Measurements from ENCODE around the gene ARSD. TPM values are rescaled to one million over a fixed set of nuclear protein-coding genes. Genes with fewer than 3 reads are reported as not detected.
A peak's percentile ranks its signal among the peaks of the same experiment; 100 is the strongest.
"Not testable (repeated sequence)": the region's sequence is repeated elsewhere in the genome, so short reads cannot be mapped to it uniquely, and the experiment has no call there.

The ARSD gene
- total RNA-seq, 1 donor from 2014 or later = 10.7 TPM

DNA sequence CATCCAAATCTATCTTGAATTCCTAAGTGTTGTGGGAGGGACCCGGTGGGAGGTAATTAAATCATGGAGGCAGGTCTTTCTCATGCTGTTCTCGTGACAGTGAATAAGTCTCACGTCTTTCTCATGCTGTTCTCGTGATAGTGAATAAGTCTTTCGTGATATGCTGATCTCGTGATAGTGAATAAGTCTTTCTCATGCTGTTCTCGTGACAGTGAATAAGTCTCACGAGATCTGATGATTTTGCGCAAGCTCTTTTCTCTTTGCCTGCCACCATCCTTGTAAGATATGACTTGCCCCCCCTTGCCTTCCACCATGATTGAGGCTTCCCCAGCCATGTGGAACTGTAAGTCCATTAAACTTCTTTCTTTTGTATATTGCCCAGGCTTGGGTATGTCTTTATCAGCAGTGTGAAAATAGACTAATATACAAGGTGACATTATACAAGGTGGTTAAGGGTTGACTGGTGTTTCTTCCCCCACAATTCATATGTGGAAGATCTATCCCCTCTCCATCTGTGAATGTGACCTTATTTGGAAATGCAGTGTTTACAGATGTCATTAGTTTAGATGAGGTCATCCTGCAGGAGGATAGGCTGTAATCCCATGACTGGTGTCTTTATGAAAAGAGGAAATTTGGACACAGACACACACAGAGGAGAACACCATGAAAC, 27.6 kb downstream of the ARSD start:
- no peak overlapping the region for H3K4me3 ChIP-seq (ENCODE audit: low read depth, low read length)
- DNase-seq (ENCODE audit: low read depth) = no peak

DNA sequence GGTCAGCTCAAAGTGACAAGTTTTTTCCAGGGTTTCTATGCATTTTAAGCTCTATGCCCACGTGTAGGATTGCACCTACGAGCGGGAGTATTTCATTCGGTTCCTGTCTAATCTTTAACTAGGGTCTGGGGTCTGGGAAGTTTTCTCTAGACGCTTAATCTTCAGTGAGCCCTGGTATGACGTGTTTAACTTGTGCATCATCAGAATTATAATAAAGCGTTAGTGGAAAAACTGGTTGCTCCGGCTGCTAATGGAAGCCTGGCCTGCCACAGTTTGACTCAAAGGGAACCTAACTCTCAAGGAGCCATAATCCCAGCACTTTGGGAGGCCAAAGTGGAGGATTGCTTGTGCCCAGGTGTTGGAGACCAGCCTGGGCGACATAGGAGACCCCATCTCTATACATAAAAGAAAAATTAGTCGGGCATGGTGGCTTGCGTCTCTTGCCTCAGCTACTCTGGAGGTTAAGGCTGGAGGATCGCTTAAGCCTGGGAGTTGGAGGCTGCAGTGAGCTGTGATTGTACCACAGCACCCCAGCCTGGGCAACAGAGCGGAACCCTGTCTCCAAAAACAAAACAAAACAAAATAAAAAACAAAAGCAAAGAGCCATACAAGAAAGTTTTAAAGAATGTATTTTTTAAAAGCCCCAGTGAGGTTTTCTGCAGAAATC, 30.2 kb downstream of the ARSD start:
- no peak overlapping the region for H3K4me3 ChIP-seq (ENCODE audit: low read depth, low read length)
- TF ChIP-seq, protein P1, sequence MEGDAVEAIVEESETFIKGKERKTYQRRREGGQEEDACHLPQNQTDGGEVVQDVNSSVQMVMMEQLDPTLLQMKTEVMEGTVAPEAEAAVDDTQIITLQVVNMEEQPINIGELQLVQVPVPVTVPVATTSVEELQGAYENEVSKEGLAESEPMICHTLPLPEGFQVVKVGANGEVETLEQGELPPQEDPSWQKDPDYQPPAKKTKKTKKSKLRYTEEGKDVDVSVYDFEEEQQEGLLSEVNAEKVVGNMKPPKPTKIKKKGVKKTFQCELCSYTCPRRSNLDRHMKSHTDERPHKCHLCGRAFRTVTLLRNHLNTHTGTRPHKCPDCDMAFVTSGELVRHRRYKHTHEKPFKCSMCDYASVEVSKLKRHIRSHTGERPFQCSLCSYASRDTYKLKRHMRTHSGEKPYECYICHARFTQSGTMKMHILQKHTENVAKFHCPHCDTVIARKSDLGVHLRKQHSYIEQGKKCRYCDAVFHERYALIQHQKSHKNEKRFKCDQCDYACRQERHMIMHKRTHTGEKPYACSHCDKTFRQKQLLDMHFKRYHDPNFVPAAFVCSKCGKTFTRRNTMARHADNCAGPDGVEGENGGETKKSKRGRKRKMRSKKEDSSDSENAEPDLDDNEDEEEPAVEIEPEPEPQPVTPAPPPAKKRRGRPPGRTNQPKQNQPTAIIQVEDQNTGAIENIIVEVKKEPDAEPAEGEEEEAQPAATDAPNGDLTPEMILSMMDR (conservative IDR thresholded peaks at IDR 0.05; ENCODE audit: low read depth, low read length) = no peak

More for the DNA sequence above, 27.6 kb downstream of the ARSD start:
- TF ChIP-seq, protein P1 (conservative IDR thresholded peaks at IDR 0.05; ENCODE audit: low read depth, low read length) = no peak

DNA sequence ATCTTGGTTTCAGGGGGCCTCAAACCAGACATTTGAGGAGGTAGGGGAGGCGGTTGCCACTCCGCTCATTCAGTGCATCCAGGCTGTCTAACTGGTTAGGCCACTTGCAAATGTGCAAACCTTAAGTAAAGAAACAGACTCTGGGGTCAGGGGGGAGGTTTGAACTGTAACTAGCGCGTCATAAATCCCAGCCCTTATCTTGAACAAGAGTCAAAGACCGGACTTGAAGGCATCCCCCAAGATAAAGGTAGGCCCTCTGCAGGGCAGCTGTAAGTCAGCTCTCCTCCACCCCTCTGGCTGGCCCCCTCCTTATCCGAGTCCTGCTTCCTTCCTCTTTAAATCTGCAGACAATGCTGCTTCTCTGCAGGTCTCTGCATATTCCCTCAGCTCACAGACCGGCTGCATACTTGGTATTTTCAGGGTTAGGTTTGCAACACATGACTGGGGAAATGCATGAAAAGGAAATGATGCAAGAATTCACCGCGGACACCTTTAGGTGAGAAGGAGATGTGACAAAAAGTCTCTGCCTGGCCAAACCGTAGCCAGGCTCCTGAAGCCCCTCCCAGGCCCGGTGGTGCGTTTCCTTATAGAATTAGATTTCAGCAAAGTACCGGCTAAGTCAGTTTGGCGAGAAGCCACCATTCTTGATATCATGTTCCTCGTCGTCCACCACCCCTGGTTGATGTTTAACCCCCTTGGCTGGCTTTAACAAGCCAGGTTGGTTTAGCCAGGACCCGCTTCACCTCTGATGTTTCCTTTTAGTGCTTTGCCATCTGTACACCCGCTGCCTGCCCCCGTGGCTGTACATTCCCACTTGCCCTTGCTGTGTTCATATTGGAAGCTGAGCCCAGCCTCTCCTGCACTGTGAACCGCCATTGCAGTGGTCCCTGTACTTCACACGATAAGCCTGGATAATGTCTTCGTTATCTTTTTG, 31.2 kb downstream of the ARSD start:
- peak overlapping the region; percentile 27 for H3K4me3 ChIP-seq (ENCODE audit: low read depth, low read length)
- DNase-seq (ENCODE audit: low read depth) = not testable (repeated sequence)

More for the DNA sequence above, 30.2 kb downstream of the ARSD start:
- no peak for DNase-seq (ENCODE audit: low read depth)

DNA sequence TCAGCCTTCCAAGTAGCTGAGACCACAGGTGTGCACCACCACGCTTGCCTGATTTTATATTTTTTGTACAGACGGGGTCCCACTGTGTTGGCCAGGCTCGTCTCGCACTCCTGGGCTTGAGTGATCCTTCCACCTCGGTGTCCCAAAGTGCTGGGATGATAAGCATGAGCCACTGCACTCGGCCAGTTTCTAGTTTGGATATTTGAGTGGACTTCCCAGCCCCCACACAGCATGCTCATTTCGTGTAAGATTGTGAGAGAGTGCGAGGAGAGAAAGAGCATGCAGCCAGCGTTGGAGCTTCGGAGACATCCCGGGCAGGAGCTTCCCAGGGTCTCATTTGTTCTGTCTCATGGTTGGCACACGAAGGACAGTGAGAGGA, 31.8 kb downstream of the ARSD start:
- no peak overlapping the region for H3K4me3 ChIP-seq (ENCODE audit: low read depth, low read length)
- DNase-seq (ENCODE audit: low read depth) = no peak
- TF ChIP-seq, protein P1 (conservative IDR thresholded peaks at IDR 0.05; ENCODE audit: low read depth, low read length) = no peak

DNA sequence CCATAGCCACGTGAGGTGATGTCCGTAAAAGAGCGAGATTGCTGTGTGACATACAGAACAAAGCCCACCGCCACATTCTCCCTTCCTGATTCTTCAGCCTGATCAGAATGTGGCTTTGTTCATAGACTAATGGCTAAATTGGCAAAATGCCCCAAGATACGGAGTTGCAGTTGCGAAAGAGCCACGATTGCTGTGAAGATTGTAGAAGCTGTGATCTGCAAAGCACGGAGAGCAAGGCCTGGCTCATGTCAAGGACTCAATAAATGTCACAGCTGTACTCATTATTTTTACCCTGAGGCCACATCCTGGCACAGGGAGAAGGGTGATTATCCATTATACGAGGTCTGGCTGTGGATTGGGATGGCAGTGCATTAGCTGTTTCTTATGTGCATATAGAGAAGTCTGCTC, 34.2 kb downstream of the ARSD start:
- H3K4me3 ChIP-seq (ENCODE audit: low read depth, low read length) = no peak overlapping the region
- DNase-seq (ENCODE audit: low read depth) = peak; percentile 13
- TF ChIP-seq, protein P1 (conservative IDR thresholded peaks at IDR 0.05; ENCODE audit: low read depth, low read length) = no peak

DNA sequence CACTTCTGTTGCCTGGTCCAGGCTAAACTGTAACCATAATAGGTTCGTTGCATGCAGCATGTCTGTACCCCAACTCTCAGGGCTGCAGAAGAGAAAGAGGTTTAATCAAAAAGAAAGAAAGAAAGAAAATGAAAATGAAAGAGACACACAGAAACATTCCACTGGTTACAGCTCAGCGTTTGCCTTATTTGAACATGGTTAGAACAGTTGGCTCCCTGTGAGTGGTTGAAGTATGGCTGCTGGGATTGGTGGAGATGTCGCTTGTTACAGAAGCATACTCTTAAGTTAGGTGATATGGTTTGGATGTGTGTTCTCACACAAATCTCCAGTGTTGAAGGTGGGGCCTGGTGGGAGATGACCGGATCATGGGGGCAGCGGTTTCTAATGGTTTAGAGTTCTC, 36.3 kb downstream of the ARSD start:
- DNase-seq (ENCODE audit: low read depth) = no peak
- TF ChIP-seq, protein P1 (conservative IDR thresholded peaks at IDR 0.05; ENCODE audit: low read depth, low read length) = no peak
- H3K4me3 ChIP-seq (ENCODE audit: low read depth, low read length) = no peak overlapping the region

DNA sequence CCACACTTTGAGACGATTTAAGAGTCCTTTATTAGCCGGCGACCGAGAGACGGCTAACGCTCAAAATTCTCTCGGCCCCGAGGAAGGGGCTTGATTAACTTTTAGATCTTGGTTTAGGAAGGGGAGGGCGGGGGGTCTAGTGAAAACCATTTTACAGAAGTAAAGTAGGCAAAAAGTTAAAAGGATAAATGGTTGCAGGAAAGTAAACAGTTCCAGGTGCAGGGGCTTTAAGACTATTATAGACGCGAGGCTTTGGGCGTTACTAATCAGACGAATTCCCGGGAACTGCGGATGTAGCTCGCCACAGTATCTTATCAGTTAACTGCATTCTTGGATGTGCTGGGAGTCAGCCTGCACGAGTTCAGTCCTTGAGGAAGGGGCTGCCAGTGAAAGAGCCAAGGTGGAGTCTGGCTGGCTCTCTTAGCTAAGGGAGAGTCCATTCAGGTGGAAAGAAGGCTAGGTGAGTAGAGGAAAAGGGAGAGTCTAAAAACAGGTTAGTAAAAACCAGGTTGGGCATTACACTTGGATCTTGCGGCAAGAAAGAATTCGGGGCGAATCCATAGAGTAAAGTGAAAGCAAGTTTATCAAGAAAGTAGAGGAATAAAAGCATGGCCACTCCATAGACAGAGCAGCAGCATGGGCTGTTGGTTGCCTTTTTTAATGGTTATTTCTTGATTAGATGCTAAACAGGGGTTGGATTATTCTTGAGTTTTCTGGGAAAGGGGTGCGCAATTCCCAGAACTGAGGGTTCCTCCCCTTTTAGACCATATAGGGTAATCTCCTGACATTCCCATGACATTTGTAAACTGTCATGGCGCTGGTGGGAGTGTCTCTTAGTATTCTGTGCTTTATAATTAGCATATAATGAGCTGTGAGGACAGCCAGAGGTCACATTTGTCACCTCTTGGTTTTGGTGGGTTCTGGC, 38.3 kb downstream of the ARSD start:
- DNase-seq (ENCODE audit: low read depth); H3K4me3 ChIP-seq (ENCODE audit: low read depth, low read length): not testable (repeated sequence)
